Activated B cell treated with CpG ODN at 0.5 μM for 24 hours (primary cell): ENCODE results near the gene FBXO36. TPM values are rescaled to one million over a fixed set of nuclear protein-coding genes. Genes with fewer than 3 reads are reported as not detected.

Source experiments
- ATAC-seq: fragments of 200-7000 bp; cut with Tn5 transposase; one replicate; pipeline ENCODE4 v1.10.0; 2021; ENCODE audit warnings: low read depth, mild to moderate bottlenecking, moderate library complexity
- CTCF ChIA-PET: fragments of 350-600 bp; sonication (Branson Sonifier 250); formaldehyde crosslinking; loops from one replicate; lab custom pipeline; 2021; ENCODE audit warnings: antibody characterized with exemption; lab: Charles Lee
- POLR2A ChIA-PET: fragments of 350-600 bp; sonication (Branson Sonifier 250); formaldehyde crosslinking; loops from one replicate; lab custom pipeline; 2021; ENCODE audit warnings: antibody characterized with exemption; lab: Charles Lee
- DNase-seq: peaks from one replicate; pipeline ENCODE4 v3.0.0; 2022
- H3K27ac Mint-ChIP-seq: one replicate; pipeline ENCODE4 v1.8.0; 2020; ENCODE audit warnings: mixed read lengths
- H3K27me3 Mint-ChIP-seq: one replicate; pipeline ENCODE4 v1.8.0; 2021; ENCODE audit warnings: mixed read lengths
- H3K36me3 Mint-ChIP-seq: one replicate; pipeline ENCODE4 v1.8.0; 2021; ENCODE audit warnings: low read depth, mixed read lengths
- H3K4me1 Mint-ChIP-seq: one replicate; pipeline ENCODE4 v1.8.0; 2021; ENCODE audit warnings: mixed read lengths
- H3K4me3 Mint-ChIP-seq: one replicate; pipeline ENCODE4 v1.8.0; 2020; ENCODE audit warnings: mild to moderate bottlenecking, mixed read lengths
- H3K9me3 Mint-ChIP-seq: one replicate; pipeline ENCODE4 v1.8.0; 2020; ENCODE audit warnings: mixed read lengths
- intact Hi-C: fragments of 100-400 bp; cut with micrococcal nuclease; formaldehyde crosslinking; loops from one replicate; pipeline ENCODE4 v1.15.1; 2024
- total RNA-seq: library from RNA; stranded (reverse); gene quantifications from 2 replicates; pipeline ENCODE4 v1.2.3, GENCODE V29; 2022
- TF ChIP-seq, protein P1 (sequence below): fragments of 200-600 bp; IDR thresholded peaks from one replicate; pipeline ENCODE4 v1.8.0; 2022; ENCODE audit warnings: antibody characterized with exemption, mild to moderate bottlenecking

FBXO36 gene
- total RNA-seq, 1 donor from 2014 or later: 0.89 TPM

GRCh38 chr2:229943171-229943570, 20.9 kb downstream of the FBXO36 start:
- intact Hi-C loops: no loop called here
- CTCF ChIA-PET: no interaction called here
- no peaks in the 10 kb centered on the region for H3K4me1 Mint-ChIP-seq
- H3K36me3 Mint-ChIP-seq: no peaks in the 10 kb centered on the region
- no peaks in the 10 kb centered on the region for H3K9me3 Mint-ChIP-seq
- ATAC-seq (no peak), DNase-seq (no peak)
- no peak overlapping the region for H3K4me3 Mint-ChIP-seq
- no peaks in the 10 kb centered on the region for H3K27me3 Mint-ChIP-seq
- POLR2A ChIA-PET: no interaction called here
- TF ChIP-seq, protein P1, sequence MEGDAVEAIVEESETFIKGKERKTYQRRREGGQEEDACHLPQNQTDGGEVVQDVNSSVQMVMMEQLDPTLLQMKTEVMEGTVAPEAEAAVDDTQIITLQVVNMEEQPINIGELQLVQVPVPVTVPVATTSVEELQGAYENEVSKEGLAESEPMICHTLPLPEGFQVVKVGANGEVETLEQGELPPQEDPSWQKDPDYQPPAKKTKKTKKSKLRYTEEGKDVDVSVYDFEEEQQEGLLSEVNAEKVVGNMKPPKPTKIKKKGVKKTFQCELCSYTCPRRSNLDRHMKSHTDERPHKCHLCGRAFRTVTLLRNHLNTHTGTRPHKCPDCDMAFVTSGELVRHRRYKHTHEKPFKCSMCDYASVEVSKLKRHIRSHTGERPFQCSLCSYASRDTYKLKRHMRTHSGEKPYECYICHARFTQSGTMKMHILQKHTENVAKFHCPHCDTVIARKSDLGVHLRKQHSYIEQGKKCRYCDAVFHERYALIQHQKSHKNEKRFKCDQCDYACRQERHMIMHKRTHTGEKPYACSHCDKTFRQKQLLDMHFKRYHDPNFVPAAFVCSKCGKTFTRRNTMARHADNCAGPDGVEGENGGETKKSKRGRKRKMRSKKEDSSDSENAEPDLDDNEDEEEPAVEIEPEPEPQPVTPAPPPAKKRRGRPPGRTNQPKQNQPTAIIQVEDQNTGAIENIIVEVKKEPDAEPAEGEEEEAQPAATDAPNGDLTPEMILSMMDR: no peak
- H3K27ac Mint-ChIP-seq: no peak overlapping the region

DNA sequence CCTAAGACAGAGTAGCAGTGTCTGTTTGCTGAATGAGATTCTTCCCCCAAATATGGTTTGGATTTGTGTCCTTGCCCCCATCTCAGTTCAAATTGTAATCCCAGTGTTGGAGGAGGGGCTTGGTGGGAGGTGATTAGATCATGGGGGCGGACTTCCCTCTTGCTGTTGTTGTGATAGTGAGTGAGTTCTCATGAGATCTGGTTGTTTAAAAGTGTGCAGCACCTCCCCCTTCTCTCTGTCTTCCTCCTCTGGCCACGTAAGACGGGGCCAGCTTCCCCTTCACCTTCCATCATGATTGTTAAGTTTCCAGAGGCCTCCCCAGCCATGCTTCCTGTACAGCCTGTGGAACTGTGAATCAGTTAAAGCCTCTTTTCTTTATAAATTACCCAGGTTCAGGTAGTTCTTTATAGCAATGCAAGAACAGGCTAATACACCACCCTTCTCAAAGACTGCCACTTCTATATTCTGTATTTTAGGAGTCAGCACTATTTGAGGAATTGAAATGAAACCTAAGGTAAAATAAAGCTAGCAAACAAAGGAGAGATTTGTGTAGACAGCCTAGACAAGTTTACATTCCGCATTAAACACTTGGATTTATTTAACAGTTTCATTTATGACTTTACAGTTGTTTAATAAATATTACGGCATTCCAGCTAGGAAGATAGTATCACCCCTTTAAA, 21.6 kb downstream of the FBXO36 start:
- Mint-ChIP-seq H3K4me3 (no peak overlapping the region), H3K27ac (no peak overlapping the region), H3K27me3 (no peaks in the 10 kb centered on the region), H3K36me3 (no peaks in the 10 kb centered on the region), H3K9me3 (no peaks in the 10 kb centered on the region), H3K4me1 (no peaks in the 10 kb centered on the region)
- TF ChIP-seq, protein P1: no peak
- ChIA-PET POLR2A (no interaction called here), CTCF (no interaction called here)
- intact Hi-C loops: no loop called here
- ATAC-seq (no peak), DNase-seq (no peak)

GRCh38 chr2:229945975-229946374, 23.7 kb downstream of the FBXO36 start:
- Mint-ChIP-seq H3K27ac (no peak overlapping the region), H3K36me3 (no peaks in the 10 kb centered on the region)
- no peak for ATAC-seq

DNA sequence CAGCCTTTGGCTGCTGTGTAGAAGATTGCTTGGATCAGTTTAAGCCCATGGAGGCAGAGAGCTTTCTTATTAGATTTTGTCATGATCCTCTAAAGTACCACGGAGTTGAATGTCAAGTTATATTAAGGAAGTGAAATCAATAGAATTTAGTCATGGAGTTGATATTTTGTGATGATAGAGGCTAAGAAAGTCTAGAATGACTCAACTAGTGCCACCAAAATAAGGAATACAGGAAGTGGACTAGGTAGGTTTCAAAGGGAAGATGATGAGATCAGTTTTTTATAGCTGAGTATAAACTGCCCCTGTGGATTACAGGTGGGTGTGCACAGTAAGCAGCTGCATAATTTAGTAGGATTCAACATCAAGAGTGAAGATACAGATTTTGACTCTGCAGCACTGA, 25.2 kb downstream of the FBXO36 start:
- no peaks in the 10 kb centered on the region for H3K9me3 Mint-ChIP-seq
- POLR2A ChIA-PET: no interaction called here

More at GRCh38 chr2:229945975-229946374, 23.7 kb downstream of the FBXO36 start:
- no peaks in the 10 kb centered on the region for H3K9me3 Mint-ChIP-seq
- TF ChIP-seq, protein P1: no peak
- no peak overlapping the region for H3K4me3 Mint-ChIP-seq
- no peaks in the 10 kb centered on the region for H3K4me1 Mint-ChIP-seq
- H3K27me3 Mint-ChIP-seq: no peaks in the 10 kb centered on the region
- POLR2A ChIA-PET: no interaction called here
- CTCF ChIA-PET: no interaction called here
- DNase-seq: no peak
- intact Hi-C loops: no loop called here

GRCh38 chr2:229952256-229952835, 30.0 kb downstream of the FBXO36 start:
- TF ChIP-seq, protein P1: no peak
- CTCF ChIA-PET: no interaction called here
- ATAC-seq: no peak
- POLR2A ChIA-PET: no interaction called here
- Mint-ChIP-seq H3K4me1 (no peaks in the 10 kb centered on the region), H3K4me3 (no peak overlapping the region), H3K27me3 (no peaks in the 10 kb centered on the region), H3K9me3 (no peaks in the 10 kb centered on the region), H3K27ac (no peak overlapping the region), H3K36me3 (no peaks in the 10 kb centered on the region)
- no peak for DNase-seq
- intact Hi-C loops: no loop called here

More for the DNA sequence above, 25.2 kb downstream of the FBXO36 start:
- TF ChIP-seq, protein P1: no peak
- Mint-ChIP-seq H3K36me3 (no peaks in the 10 kb centered on the region), H3K4me3 (no peak overlapping the region), H3K27me3 (no peaks in the 10 kb centered on the region), H3K4me1 (no peaks in the 10 kb centered on the region), H3K27ac (no peak overlapping the region)
- intact Hi-C loops: no loop called here
- no peak for DNase-seq
- CTCF ChIA-PET: no interaction called here
- no peak for ATAC-seq
